ENCODE measurements around the gene CARHSP1. TPM values are rescaled to one million over a fixed set of nuclear protein-coding genes. Genes with fewer than 3 reads are reported as not detected.

CARHSP1 gene
- total RNA-seq, 2 experiments from 2014 or later = 65.2 to 66.4 TPM

DNA sequence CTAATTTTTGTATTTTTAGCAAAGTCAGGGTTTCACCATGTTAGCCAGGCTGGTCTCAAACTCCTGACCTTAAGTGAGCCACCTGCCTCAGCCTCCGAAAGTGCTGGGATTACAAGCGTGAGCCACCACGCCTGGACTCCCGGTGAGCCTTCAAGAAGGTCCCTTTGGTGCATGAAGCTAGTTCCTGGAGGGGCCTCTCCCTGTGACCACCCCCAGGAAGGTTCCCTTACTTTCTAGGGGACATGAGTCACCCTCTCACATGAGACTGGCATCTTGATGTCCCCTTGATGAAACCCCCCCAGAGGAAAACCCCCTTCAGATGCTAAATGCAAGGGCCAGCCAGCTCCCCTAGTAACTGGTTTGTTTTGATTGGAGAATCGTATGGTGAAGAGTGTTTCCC is 12.8 kb downstream of the CARHSP1 start:
- Mint-ChIP-seq H3K27ac (peak overlapping the region; percentile 60), H3K27me3 (no peaks in the 10 kb centered on the region), H3K9me3 (no peaks in the 10 kb centered on the region), H3K36me3 (peaks cover 30% of the 10 kb centered on the region), H3K4me1 (peaks cover 31% of the 10 kb centered on the region), H3K4me3 (no peak overlapping the region)
- no peak for DNase-seq

DNA sequence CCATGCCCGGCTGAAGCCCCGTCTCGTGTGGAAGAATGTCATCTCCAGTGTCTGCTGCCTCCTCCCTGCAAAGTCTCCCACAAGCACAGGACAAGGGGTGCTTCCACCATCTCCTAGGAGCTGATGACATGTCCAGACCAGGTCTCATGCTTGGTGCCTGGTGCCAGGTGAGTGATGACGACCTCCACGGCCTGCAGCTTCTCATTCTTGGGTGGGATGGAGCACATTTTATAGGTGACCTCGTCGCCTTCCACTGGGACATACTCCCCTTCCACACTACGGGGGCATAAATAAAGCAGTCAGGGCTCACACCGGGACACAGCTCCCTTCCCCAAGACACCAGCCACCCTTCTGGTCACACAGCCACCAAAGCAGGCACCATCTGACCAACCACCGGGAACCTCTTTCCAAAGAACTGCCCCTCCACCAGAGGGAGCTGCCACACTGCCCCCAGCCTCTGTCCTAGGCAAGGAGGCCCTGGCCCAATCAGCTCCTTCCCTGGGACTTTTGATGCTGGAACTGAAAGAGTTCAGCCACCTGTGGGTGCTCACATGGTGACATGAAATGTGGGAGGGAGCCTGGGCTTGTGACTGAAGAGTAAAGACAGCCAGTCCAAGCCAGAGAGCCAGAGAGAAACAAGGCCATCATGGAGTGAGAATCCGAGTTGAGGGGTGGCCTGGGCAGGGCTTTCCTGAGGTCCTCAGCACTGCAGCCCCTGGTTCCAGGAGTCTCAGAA is 13.6 kb downstream of the CARHSP1 start:
- DNase-seq = no peak
- Mint-ChIP-seq H3K36me3 (peaks cover 35% of the 10 kb centered on the region), H3K4me3 (no peak overlapping the region), H3K27me3 (no peaks in the 10 kb centered on the region), H3K4me1 (peaks cover 38% of the 10 kb centered on the region), H3K9me3 (no peaks in the 10 kb centered on the region), H3K27ac (peak overlapping the region; percentile 69)

- DNase-seq = no peak
- Mint-ChIP-seq H3K9me3 (no peaks in the 10 kb centered on the region), H3K27ac (no peak overlapping the region), H3K27me3 (no peaks in the 10 kb centered on the region), H3K36me3 (peaks cover 35% of the 10 kb centered on the region), H3K4me1 (peaks cover 41% of the 10 kb centered on the region), H3K4me3 (no peak overlapping the region)
Measured at GRCh38 chr16:8854298-8854948, 14.4 kb downstream of the CARHSP1 start.

DNA sequence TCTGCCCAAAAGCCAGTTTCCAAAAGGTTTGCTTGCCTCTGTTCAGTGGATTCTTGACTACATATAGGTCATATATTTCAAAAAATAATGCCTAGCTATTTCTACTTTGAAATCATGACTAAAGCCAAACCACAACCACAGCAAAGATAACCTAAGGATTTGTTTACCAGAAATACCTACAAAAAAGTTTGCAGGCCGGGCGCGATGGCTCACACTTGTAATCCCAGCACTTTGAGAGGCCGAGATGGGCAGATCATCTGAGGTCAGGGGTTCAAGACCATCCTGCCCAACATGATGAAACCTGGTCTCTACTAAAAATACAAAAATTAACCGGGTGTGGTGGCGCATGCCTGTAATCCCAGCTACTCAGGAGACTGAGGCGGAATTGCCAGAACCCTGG is 15.2 kb downstream of the CARHSP1 start:
- Mint-ChIP-seq H3K4me1 (peaks cover 41% of the 10 kb centered on the region), H3K27me3 (no peaks in the 10 kb centered on the region), H3K27ac (peak overlapping the region; percentile 66), H3K9me3 (no peaks in the 10 kb centered on the region), H3K4me3 (no peak overlapping the region), H3K36me3 (peaks cover 38% of the 10 kb centered on the region)
- DNase-seq = no peak

DNA sequence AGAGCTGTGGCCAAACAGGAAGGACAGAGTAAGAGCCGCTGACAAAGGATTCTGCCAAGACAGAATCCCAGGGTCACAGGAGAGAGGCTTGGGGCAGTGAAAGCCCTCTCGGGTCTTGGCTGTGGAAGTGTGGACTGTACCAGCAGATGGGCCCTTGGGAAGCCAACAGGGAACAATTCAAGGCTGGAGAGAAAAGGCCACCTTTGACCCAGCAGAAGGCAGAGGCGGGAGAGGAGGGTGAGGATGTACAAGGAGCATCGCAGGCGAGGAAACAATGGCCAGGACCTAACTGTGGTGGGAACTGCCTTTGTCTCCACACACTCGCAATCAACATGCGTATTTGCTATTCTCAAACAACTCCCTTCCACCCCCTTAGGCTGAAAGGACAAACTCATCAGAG is 15.7 kb downstream of the CARHSP1 start:
- H3K9me3 Mint-ChIP-seq = no peaks in the 10 kb centered on the region
- peaks cover 40% of the 10 kb centered on the region for H3K4me1 Mint-ChIP-seq
- no peaks in the 10 kb centered on the region for H3K27me3 Mint-ChIP-seq
- no peak overlapping the region for H3K4me3 Mint-ChIP-seq
- DNase-seq = no peak
- H3K27ac Mint-ChIP-seq = peak overlapping the region; percentile 66
- H3K36me3 Mint-ChIP-seq = peaks cover 36% of the 10 kb centered on the region

DNA sequence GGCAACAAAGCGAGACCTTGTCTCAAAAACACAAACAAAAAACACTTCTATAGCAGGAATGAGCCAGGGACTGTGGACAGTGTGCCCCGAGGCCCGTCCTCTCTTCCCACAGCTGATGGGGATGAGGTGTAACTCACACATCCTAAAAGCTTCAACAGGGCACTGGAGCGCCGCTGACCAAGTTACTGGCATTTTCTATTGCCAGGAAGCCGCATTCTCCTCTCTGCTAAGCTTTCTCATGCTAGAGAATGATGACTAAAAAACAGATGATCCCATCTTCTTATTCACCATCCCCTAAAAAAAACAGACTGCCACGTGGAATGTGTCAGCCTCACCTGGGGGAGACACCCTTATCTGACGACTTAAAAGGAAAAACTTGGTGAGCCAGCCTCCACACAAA is 16.3 kb downstream of the CARHSP1 start:
- Mint-ChIP-seq H3K27ac (peak overlapping the region; percentile 66), H3K4me3 (no peak overlapping the region), H3K4me1 (peaks cover 37% of the 10 kb centered on the region), H3K36me3 (peaks cover 31% of the 10 kb centered on the region), H3K9me3 (no peaks in the 10 kb centered on the region), H3K27me3 (no peaks in the 10 kb centered on the region)
- DNase-seq = no peak

GRCh38 chr16:8851761-8852403 is 16.9 kb downstream of the CARHSP1 start:
- no peaks in the 10 kb centered on the region for H3K27me3 Mint-ChIP-seq
- H3K4me3 Mint-ChIP-seq = no peak overlapping the region
- peaks cover 29% of the 10 kb centered on the region for H3K36me3 Mint-ChIP-seq
- H3K9me3 Mint-ChIP-seq = no peaks in the 10 kb centered on the region
- DNase-seq = no peak
- H3K4me1 Mint-ChIP-seq = peaks cover 36% of the 10 kb centered on the region
- H3K27ac Mint-ChIP-seq = peak overlapping the region; percentile 48

- Mint-ChIP-seq H3K36me3 (peaks cover 19% of the 10 kb centered on the region), H3K4me3 (no peak overlapping the region), H3K4me1 (peaks cover 27% of the 10 kb centered on the region), H3K27ac (peak overlapping the region; percentile 86), H3K27me3 (no peaks in the 10 kb centered on the region), H3K9me3 (no peaks in the 10 kb centered on the region)
- DNase-seq = no peak
Measured at GRCh38 chr16:8850279-8850885, 18.4 kb downstream of the CARHSP1 start.

GRCh38 chr16:8849411-8850011 is 19.3 kb downstream of the CARHSP1 start:
- peaks cover 14% of the 10 kb centered on the region for H3K36me3 Mint-ChIP-seq
- H3K4me3 Mint-ChIP-seq = no peak overlapping the region

DNA sequence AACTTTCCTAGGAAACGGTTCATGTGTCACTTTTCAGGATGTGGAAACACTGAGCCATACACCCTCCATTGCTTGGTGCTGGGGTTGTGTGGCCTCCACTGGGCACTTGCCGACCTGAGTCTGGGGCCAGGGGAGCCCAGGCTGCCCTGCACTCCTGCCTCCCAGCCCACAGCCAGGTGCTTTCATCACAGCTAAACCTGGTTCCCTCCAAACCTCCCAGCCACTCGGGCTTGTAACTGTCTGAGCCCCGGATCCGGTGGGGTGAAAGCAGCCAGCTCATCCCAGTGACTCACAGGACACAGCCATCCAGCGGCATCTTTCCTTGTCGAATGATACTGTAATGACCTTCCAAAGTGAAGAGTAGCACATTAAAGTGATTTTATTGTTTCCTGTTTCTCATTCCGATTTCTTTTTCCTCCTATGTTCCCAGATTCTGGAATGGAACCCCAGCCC is 19.8 kb downstream of the CARHSP1 start:
- Mint-ChIP-seq H3K9me3 (no peaks in the 10 kb centered on the region), H3K36me3 (peaks cover 14% of the 10 kb centered on the region), H3K4me3 (no peak overlapping the region), H3K4me1 (peaks cover 24% of the 10 kb centered on the region), H3K27ac (peak overlapping the region; percentile 50), H3K27me3 (no peaks in the 10 kb centered on the region)
- DNase-seq = no peak

More at GRCh38 chr16:8849411-8850011, 19.3 kb downstream of the CARHSP1 start:
- Mint-ChIP-seq H3K9me3 (no peaks in the 10 kb centered on the region), H3K4me1 (peaks cover 24% of the 10 kb centered on the region), H3K27me3 (no peaks in the 10 kb centered on the region), H3K27ac (peak overlapping the region; percentile 50)
- DNase-seq = no peak

DNA sequence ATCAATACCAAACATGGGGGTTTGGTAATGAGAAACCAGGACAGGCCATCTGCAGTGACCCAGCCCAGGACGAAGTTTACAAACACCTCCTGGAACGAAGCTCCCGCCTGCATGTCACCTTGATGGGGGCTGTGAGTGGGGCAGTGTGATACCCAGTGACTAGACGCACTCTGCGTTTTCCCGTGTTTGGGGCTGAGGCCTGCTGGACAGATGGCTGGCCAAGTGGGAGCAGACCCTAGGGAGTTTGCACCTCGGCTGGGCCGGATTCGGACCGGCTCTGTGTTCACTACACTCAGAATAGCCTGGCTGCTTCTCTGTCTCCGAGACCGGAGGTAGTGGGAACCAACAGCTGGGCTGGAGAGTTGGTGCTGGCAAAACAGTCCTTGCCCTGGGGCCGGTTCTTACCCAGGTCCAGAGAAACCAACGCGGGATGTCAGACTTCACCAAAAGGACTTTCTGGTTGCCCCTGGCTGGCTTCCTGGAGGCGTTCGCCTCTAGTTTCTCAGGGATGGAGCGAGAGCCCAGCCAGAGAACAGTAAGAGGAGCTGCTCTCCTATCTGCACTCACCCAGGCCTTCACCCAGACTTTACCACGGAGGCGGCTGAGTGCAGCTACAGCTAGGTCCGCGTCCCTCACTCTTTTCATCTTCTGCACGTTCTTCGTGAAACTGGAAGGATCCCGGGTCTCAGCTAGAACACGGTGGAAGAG is 20.4 kb downstream of the CARHSP1 start:
- Mint-ChIP-seq H3K4me1 (peaks cover 23% of the 10 kb centered on the region), H3K9me3 (no peaks in the 10 kb centered on the region), H3K27me3 (no peaks in the 10 kb centered on the region), H3K4me3 (no peak overlapping the region), H3K27ac (no peak overlapping the region), H3K36me3 (peaks cover 14% of the 10 kb centered on the region)
- DNase-seq = no peak

DNA sequence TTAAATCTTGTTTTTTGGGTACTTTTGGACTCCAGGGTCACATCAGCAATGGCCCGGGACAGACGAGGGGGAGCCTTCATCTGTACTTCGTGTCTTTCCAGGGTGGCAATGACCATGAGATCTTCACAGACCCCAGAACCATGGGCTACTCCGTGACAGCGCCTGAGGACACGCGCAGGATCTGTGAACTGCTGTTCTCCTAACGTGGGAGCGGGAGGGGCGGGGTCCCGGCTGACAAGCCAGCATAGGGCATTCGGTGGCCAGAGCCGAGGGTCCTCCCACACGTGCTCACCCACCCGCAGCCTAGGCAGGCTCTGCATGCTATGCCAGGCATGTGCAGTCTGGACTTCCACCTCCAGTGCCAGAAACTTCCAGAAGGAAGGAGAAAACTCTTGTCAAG is 21.2 kb downstream of the CARHSP1 start:
- Mint-ChIP-seq H3K9me3 (no peaks in the 10 kb centered on the region), H3K4me3 (no peak overlapping the region), H3K27me3 (no peaks in the 10 kb centered on the region), H3K27ac (no peak overlapping the region), H3K4me1 (peaks cover 20% of the 10 kb centered on the region), H3K36me3 (peaks cover 14% of the 10 kb centered on the region)
- DNase-seq = no peak

DNA sequence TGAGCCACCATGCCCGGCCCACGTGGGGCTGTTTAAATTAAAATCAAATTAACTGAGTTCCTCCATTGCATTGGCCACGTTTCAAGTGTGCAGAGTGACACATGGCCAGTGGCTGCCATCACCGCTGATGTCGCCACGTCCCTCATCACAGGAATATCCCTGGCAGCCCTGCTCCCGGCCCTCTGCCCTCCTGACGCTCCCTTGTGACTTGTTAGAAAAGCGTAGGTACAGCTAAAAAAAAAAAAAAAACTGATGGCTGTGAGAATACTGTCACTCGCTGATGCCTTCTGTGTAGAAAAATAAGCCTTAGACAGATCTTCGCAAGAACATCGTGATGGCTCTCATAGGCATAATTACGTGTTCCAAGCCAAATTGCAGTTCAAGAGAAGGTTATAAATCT is 21.7 kb downstream of the CARHSP1 start:
- H3K4me1 Mint-ChIP-seq = peaks cover 18% of the 10 kb centered on the region
- peak overlapping the region; percentile 44 for H3K27ac Mint-ChIP-seq
- H3K4me3 Mint-ChIP-seq = no peak overlapping the region
- no peak for DNase-seq
- no peaks in the 10 kb centered on the region for H3K27me3 Mint-ChIP-seq
- peaks cover 14% of the 10 kb centered on the region for H3K36me3 Mint-ChIP-seq
- no peaks in the 10 kb centered on the region for H3K9me3 Mint-ChIP-seq

- peaks cover 15% of the 10 kb centered on the region for H3K4me1 Mint-ChIP-seq
- DNase-seq = no peak
- H3K9me3 Mint-ChIP-seq = no peaks in the 10 kb centered on the region
- no peak overlapping the region for H3K4me3 Mint-ChIP-seq
- H3K27ac Mint-ChIP-seq = no peak overlapping the region
- H3K27me3 Mint-ChIP-seq = no peaks in the 10 kb centered on the region
- H3K36me3 Mint-ChIP-seq = peaks cover 12% of the 10 kb centered on the region
Measured at GRCh38 chr16:8846401-8846932, 22.3 kb downstream of the CARHSP1 start.
